NOMO-1 (cell line): ENCODE measurements around the gene ALPG.
"Not testable (repeated sequence)": the region's sequence is repeated elsewhere in the genome, so short reads cannot be mapped to it uniquely, and the experiment has no call there.

Source experiments
- DNase-seq, 2 experiments: peaks; one replicate each; lab custom pipeline; 2025; ENCODE audit not compliant: unreplicated experiment in 2 of 2; lab: John Stamatoyannopoulos, UW

The ALPG gene

GRCh38 chr2:232418466-232419244, 12.0 kb downstream of the ALPG start:
- DNase-seq = no peak

- DNase-seq = no peak
These were observed 12.8 kb downstream of the ALPG start for GRCh38 chr2:232419245-232420072.

- DNase-seq = no peak
These were observed 13.4 kb downstream of the ALPG start for GRCh38 chr2:232420073-232420454.

- DNase-seq = no peak
These were observed 14.0 kb downstream of the ALPG start for GRCh38 chr2:232420463-232421188.

GRCh38 chr2:232421189-232421785, 14.6 kb downstream of the ALPG start:
- DNase-seq = no peak

- DNase-seq = no peak
These were observed 15.4 kb downstream of the ALPG start for GRCh38 chr2:232422051-232422450.

GRCh38 chr2:232422996-232423395, 16.4 kb downstream of the ALPG start:
- not testable (repeated sequence) for DNase-seq

GRCh38 chr2:232423407-232423806, 16.8 kb downstream of the ALPG start:
- not testable (repeated sequence) for DNase-seq

- no peak for DNase-seq
These were observed 25.3 kb downstream of the ALPG start for GRCh38 chr2:232431705-232432590.

- DNase-seq = no peak
These were observed 26.0 kb downstream of the ALPG start for GRCh38 chr2:232432598-232433184.

- not testable (repeated sequence) for DNase-seq
These were observed 27.0 kb downstream of the ALPG start for GRCh38 chr2:232433622-232434021.

GRCh38 chr2:232434091-232434490, 27.4 kb downstream of the ALPG start:
- no peak for DNase-seq

GRCh38 chr2:232434563-232435374, 28.1 kb downstream of the ALPG start:
- DNase-seq = no peak

GRCh38 chr2:232435375-232435648, 28.7 kb downstream of the ALPG start:
- DNase-seq = no peak

GRCh38 chr2:232435805-232436204, 29.2 kb downstream of the ALPG start:
- no peak for DNase-seq

GRCh38 chr2:232436381-232437194, 29.9 kb downstream of the ALPG start:
- no peak for DNase-seq

GRCh38 chr2:232437195-232437571, 30.5 kb downstream of the ALPG start:
- DNase-seq = no peak

GRCh38 chr2:232438091-232438490, 31.4 kb downstream of the ALPG start:
- no peak for DNase-seq
